KOPT-K1 (cell line): Measurements from ENCODE around the gene MAGEA1.

Experiments used
- H3K27ac ChIP-seq: fragments of 200-600 bp; sonication (generic); 2 replicates; pipeline ENCODE4 v1.5.1; 2016; ENCODE audit warnings: antibody characterized with exemption, mild to moderate bottlenecking, low read depth, low read length; ENCODE audit not compliant: poor library complexity, severe bottlenecking
- H3K36me3 ChIP-seq: fragments of 200-600 bp; sonication (generic); 2 replicates; pipeline ENCODE4 v1.5.1; 2017; ENCODE audit warnings: antibody characterized with exemption, mild to moderate bottlenecking, low read length, moderate library complexity; ENCODE audit not compliant: insufficient read depth
- H3K9me3 ChIP-seq: fragments of 200-600 bp; sonication (generic); 2 replicates; pipeline ENCODE4 v1.5.1; 2017; ENCODE audit warnings: antibody characterized with exemption, low read length, mild to moderate bottlenecking; ENCODE audit not compliant: insufficient read depth, poor library complexity, severe bottlenecking

MAGEA1 gene

GRCh38 chrX:153214934-153215333 is 35.9 kb downstream of the MAGEA1 start:
- H3K36me3 ChIP-seq: no peaks in the 10 kb centered on the region
- peaks cover 5% of the 10 kb centered on the region for H3K9me3 ChIP-seq
- H3K27ac ChIP-seq: no peak overlapping the region

DNA sequence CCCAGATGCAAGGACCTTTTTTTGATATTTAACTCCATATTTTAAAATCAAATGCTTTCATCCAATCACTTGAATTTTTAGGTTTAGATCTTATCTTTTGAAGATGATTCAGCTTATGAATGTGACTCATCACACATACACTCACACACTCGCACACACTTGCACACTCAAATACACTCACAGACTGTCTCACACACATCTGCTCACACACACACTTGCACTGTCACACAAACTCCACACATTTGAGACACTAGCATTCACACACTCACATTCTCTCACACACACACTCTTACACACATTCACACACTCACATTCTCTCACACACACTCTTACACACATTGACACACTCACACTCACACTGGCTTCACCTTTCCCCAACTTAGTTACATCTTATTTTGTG is 37.8 kb downstream of the MAGEA1 start:
- Histone ChIP-seq H3K27ac (no peak overlapping the region), H3K9me3 (no peaks in the 10 kb centered on the region)

GRCh38 chrX:153225438-153226098 is 46.5 kb downstream of the MAGEA1 start:
- H3K27ac ChIP-seq: no peak overlapping the region
- no peaks in the 10 kb centered on the region for H3K36me3 ChIP-seq
- no peaks in the 10 kb centered on the region for H3K9me3 ChIP-seq

More for the DNA sequence above, 37.8 kb downstream of the MAGEA1 start:
- no peaks in the 10 kb centered on the region for H3K36me3 ChIP-seq

DNA sequence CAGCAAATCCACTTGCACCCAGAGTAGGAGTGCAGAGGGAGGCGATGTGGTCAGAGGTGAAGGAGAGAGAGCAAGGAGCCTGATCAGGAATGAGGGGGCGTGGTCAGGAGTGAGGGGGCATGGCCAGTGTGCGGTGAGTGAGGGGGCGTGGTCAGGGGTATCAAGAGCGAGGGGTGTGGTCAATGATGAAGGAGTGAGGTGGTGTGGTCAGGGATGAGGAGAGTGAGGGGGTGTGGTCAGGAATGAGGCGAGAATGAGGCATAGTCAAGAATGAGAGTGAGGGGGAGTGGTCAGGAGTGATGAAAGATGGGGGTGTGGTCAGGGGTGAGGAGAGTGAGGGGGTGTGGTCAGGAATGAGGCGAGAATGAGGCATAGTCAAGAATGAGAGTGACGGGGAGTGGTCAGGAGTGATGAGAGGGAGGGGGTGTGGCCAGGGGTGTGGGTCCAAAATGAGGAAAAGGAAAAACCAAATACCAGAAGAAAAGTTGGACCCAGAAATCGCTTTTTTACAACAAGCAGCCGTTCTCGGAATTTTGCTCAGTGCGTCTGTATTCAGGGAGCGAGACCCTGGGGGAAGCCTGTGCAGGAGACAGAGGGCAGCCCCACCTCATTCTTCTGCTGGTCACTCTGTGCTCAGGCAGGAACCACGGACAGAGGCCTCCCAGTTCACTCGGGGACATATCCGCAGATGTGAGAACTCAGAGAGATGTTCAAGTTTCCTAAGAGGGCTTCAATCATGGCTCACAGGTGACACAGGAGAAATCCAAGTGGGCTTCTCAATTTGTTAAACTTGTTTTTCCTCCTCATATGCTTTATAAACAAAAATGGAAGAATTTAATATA is 47.5 kb downstream of the MAGEA1 start:
- H3K27ac ChIP-seq: no peak overlapping the region
- no peaks in the 10 kb centered on the region for H3K9me3 ChIP-seq

More for the DNA sequence above, 47.5 kb downstream of the MAGEA1 start:
- no peaks in the 10 kb centered on the region for H3K36me3 ChIP-seq
